NCI-H1436 treated with DMSO at 0.1 percent for 48 hours (cell line): ENCODE measurements around the gene ANKIB1.
"Not testable (repeated sequence)": the region's sequence is repeated elsewhere in the genome, so short reads cannot be mapped to it uniquely, and the experiment has no call there.

ENCODE experiments used
- DNase-seq: peaks from one replicate; lab custom pipeline; 2025; lab: John Stamatoyannopoulos, UW

Gene ANKIB1

GRCh38 chr7:92245487-92246359, at the start of gene ANKIB1, which contains the start of gene KRIT1:
TSS of gene ANKIB1 (plus strand) at chr7:92245974. CDS start at chr7:92294979, 49,005 bp downstream.
TSS of gene KRIT1 (minus strand) at chr7:92245914. CDS start at chr7:92242135, 3,779 bp downstream.
- DNase-seq: peak; percentile 33

- no peak for DNase-seq
Observed at GRCh38 chr7:92200791-92201190, 45.0 kb upstream of the ANKIB1 start.

- DNase-seq: no peak
Observed at GRCh38 chr7:92205987-92206386, 39.8 kb upstream of the ANKIB1 start.

GRCh38 chr7:92206672-92207071, 39.1 kb upstream of the ANKIB1 start:
- DNase-seq: no peak

- DNase-seq: no peak
Observed at GRCh38 chr7:92221766-92222165, 24.0 kb upstream of the ANKIB1 start.

GRCh38 chr7:92226981-92227380, 18.8 kb upstream of the ANKIB1 start:
- no peak for DNase-seq

- no peak for DNase-seq
Observed at GRCh38 chr7:92228100-92228499, 17.7 kb upstream of the ANKIB1 start.

GRCh38 chr7:92228742-92229141, 17.0 kb upstream of the ANKIB1 start:
- no peak for DNase-seq

GRCh38 chr7:92230547-92230946, 15.2 kb upstream of the ANKIB1 start:
- no peak for DNase-seq

- no peak for DNase-seq
Observed at GRCh38 chr7:92242972-92243371, 2.8 kb upstream of the ANKIB1 start.

GRCh38 chr7:92244808-92245486, 827 bp upstream of the ANKIB1 start:
- no peak for DNase-seq

- DNase-seq: no peak
Observed at GRCh38 chr7:92246360-92247101, 757 bp downstream of the ANKIB1 start.

GRCh38 chr7:92250603-92251002, 4.8 kb downstream of the ANKIB1 start:
- DNase-seq: no peak

GRCh38 chr7:92251181-92251580, 5.4 kb downstream of the ANKIB1 start:
- no peak for DNase-seq

- DNase-seq: no peak
Observed at GRCh38 chr7:92253251-92253650, 7.5 kb downstream of the ANKIB1 start.

- DNase-seq: not testable (repeated sequence)
Observed at GRCh38 chr7:92254800-92255199, 9.0 kb downstream of the ANKIB1 start.

GRCh38 chr7:92255308-92255707, 9.5 kb downstream of the ANKIB1 start:
- DNase-seq: no peak

- DNase-seq: no peak
Observed at GRCh38 chr7:92259062-92259461, 13.3 kb downstream of the ANKIB1 start.

GRCh38 chr7:92259610-92260247, 14.0 kb downstream of the ANKIB1 start:
- DNase-seq: no peak

GRCh38 chr7:92260248-92260781, 14.5 kb downstream of the ANKIB1 start:
- no peak for DNase-seq

- DNase-seq: no peak
Observed at GRCh38 chr7:92266415-92267241, 20.9 kb downstream of the ANKIB1 start.
